Measurements from ENCODE around the gene TBL1X. TPM values are rescaled to one million over a fixed set of nuclear protein-coding genes. Genes with fewer than 3 reads are reported as not detected.
"Not testable (repeated sequence)": the region's sequence is repeated elsewhere in the genome, so short reads cannot be mapped to it uniquely, and the experiment has no call there.

The TBL1X gene
- polyA plus RNA-seq, 3 donors, result 24.2 to 27.8 (median 26.9) TPM

DNA sequence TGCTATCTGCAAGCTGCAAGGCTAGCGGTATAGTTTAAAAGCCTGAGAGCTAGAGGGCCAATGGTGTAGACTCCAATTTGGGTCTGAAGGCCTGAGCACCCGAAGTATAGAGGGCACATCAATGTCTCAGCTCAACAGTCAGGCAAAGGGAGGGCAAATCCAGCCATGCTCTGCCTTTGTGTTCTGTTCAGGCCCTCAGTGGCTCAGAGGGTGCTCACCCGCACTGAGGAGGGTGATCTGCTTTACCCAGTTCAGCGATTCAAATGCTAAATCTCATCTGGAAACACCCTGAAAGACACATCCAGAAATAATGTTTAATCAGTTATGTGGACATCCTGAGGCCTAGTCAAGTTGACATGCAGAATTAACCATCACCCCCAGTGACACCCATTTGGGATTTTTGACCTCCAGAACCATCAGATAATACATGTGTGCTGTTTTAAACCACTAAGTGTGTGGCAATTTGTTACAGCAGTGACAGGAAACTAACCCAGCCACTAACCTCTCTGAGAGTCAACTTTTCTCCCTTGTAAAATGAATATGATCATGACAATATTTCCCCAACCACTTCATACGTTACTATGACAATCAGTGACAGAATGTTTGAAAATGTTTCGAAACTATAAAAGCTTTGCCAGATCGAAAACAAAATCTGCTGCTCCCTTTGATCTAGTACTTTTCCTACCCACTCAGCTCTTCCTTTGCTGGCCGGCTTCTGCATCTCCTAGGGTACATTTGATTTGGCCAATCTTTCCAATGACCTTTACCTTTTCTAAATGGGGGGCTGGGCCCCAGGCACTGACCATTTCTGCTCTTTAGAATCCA lies 8.4 kb upstream of the TBL1X start:
- no peak for DNase-seq

DNA sequence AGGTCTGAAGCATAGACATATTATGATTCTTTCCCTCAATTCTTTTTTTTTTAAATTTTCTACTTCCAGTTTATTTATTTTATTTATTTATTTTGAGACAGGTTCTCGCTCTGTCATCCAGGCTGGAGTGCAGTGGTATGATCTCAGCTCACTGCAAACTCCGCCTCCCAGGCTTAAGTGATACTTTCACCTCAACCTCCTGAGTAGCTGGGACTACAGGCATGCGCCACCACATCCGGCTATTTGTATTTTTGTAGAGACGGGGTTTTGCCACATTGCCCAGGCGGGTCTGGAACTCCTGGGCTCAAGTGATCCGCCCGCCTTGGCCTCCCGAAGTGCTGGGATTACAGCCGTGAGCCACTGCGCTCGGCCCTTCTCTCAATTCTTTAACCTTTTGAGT lies 6.8 kb upstream of the TBL1X start:
- DNase-seq, result not testable (repeated sequence)

DNA sequence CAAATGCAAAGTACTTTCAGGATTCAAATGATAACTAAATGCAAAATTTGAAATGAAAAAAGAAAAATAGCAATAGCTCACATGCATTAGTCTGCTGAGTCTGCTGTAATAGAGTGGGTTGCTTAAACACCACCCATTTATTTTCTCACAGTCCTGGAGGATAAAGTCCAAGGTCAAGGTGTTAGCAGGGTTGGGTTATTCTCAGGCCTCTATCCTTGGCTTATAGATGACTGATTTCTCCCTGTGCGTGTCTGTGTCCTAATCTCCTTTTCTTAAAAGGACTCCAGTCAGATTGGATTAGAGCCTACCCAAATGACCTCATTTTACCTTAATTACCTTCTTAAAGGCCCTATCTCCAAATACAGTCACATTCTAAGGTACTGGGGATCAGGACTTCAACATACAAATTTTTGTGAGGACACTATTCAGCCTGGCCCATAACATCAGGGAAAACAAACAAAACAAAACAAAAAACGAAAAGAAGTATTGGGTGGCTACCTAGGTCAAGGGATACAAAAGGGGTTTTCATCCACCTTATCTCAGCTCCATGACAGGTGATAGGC lies 6.3 kb upstream of the TBL1X start:
- no peak for DNase-seq

DNA sequence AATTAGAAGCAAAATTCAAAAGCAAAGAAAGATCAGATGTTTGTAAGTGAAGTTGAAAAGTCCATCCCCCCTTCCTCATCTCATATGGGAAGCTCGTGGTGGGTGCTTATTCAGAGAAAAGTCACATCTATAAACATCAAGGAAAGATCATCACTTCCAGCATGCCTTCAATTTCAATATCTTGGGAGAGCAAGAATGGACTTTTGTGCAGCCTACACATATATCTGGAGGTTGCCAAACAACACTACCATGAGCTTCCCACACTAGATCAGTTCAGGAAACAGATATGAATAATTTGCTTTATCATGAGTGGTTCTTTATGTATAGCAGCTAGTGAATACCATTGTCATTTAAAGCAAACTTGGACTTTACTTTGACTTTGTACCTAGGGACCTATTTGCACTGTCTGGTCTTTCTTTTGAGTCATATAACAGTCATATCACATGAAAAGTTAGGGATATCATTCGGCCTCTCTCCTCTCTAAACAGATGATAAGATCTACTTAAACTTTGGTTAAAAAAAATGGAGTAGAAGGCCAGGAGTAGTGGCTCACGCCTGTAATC lies 5.6 kb upstream of the TBL1X start:
- no peak for DNase-seq

DNA sequence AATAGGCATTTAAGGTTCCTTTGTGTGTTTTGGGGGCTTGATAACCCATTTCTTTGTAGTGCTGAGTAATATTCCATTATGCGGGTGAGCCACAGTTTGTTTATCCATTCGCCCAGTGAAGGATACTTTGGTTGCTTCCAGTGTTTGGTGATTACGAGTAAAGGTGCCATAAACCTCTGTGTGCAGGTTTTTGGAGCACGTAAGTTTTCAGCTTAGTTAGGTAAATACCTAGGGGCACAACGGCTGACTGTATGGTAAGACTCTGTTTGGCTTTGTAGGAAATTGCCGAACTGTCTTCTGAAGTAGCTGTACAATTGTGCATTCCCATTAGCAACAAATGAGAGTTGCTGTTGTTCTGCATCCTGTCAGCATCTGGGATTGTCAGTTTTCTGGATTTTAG lies 3.8 kb upstream of the TBL1X start:
- no peak for DNase-seq

DNA sequence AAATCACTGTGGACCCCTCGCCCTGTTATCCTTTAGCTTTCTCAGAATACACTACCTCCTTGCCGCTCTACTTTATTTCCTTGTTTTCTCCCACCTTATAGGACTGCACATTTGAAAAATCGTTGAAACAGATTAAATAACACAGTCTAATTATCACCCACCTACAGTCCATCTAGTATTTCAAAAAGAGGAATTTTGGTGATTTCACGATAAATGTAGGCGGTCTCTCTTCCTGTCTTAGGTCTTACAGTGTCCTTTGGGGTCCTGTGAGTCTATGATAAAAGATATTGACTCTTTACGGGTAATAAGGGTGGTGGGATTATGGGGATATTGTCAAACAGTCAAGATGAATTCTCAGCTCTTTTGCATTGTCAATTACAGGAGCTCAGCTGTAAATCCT lies 2.4 kb upstream of the TBL1X start:
- no peak for DNase-seq

DNA sequence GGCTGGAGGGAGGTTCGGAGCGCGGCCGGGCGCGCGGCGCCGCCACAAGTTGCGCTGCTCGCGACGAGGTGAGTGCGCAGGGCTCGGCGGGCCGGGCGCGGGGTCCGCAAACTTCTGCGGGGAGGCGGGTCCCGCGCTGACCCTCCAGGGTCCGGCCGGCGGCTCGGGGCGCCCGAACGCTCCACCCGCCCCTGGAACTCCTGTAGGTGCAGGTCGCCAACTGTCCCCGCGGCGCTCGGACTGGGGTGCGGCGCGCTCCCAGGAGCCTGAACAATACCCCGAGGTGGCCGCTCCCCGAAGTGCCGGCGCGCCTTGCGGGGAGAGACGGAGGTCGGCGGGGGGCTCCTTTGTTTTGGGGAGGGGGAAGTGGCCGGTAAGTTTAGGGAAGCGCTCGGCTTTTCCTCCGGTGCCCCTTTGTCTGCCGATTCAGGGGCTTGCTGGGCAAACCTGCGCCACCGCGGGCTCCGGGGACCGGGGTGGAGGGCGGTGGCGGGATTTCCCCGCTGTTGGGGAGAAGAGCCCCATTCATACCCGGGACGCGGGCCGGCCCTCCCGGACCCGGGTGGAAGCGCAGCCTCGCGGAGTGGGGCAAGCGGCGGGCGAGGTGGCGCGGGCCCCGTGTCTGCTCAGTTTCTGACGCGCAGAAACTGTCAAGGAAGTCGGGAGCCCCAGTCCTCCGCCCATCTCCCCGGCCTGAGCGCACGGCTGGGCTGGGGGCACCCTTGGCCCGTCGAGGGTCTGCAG lies 694 bp downstream of the TBL1X start:
- DNase-seq, result no peak

DNA sequence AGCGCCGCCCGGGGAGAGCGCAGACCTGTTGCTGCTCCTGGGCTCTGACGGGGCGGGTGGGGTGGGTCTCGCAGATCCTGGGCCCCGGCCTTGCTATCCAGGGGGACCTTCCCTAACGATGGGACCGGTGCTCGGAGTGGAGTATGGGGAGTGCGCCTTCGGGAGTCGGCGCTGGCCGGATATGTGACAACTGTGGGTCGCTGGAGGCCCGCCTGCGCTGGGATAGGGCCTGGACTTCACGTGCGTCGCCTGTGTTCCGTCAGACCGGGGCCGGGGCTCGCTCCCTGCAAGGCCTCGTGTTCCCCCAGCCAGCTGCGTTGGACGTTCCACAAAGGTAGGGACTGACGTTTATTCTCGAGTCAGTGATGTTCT lies 1.3 kb downstream of the TBL1X start:
- DNase-seq, result no peak

DNA sequence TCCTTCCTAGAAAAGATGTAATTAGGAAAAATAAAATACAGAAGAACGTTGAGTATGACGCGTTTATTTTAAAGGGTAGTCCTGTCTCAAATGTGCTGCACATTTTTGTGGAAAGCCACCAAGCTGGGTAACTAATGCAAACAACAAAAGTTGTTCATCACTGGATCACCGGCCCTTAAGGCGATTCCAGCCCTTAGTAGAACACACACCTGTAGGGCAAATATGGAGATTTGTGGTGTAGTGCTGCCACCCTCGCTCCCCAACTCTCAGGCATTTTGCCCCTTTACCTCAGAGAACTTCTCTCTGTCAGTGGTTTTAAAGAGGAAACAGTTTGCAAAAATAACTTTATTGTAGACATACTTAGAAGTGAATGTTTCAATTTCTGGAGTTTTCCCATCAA lies 1.9 kb downstream of the TBL1X start:
- no peak for DNase-seq

DNA sequence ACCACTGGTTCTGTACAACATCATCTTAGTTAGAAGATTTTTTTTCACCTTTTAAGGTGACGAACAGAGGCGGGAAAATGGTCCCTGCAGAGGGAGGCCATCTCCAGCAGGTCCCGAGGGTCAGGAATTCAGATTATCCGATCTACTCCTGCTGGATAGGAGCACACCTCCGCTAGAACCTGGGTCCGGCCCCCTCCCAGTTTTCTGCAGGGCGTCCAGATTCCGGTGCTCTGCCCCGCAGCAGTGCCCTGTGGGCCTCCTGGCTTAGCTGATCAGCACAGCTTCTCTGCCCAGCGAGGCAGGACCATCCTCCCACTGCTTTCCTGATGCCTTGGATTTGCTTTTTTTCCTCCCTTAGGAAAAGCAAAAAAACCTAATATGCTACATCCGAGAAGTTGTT lies 2.3 kb downstream of the TBL1X start:
- DNase-seq, result no peak

DNA sequence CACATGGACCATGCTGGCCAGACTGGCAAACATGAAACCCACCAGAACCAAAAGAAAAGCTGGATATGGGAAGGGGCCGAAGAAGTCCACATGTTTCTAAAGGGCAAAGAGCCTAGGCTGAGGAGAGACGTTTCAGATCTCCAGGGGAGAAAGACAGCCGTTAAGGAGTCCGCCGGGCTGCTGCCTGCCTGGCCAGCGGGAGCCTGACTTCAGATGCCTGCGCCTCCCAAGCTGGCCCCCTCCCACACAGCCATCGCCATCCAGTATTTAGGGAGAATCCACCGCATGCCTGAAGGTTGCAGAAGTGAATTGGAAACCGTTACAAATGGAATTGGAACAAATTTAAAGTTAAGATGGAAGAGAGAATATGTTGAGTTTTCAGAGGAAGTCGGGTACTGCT lies 2.9 kb downstream of the TBL1X start:
- DNase-seq, result no peak

DNA sequence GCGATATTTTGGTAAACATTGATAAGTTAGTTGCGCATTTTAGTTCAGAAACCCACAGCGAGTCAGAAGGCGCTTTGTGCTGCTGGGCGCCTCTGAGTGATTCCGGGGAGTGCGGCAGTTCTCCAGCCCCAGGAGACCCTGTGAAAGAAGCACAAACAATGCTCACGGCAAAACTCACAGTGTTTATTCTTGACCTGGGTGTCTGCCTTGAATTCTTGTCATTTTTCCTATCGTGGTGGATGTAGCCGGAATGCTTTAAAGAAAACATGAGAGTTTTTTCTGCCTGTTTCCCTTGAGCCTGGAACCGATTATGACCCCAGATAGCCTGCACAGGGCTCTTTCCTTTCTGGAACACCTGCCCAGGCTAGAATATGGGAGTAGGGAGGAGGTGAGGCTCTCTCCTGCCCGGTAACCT lies 6.7 kb downstream of the TBL1X start:
- no peak for DNase-seq

DNA sequence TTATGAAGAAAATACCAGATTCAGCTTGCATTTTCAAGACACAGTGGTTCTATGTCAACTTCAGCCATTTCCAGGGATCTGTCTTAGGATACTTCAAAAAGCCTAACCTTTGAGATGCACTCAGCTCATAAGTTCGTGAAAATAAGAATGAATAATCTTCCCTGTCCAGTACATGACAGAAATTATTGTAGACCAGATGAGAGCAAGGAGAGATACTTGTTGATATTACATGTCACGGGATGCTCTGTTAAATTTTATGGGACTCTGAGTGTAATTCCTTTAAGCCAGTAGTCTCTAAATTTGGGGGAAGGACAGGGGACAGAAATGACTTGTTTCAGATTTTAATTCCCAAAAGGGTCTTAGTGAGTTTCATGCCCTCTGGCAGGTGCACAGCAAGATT lies 8.8 kb downstream of the TBL1X start:
- DNase-seq, result no peak

DNA sequence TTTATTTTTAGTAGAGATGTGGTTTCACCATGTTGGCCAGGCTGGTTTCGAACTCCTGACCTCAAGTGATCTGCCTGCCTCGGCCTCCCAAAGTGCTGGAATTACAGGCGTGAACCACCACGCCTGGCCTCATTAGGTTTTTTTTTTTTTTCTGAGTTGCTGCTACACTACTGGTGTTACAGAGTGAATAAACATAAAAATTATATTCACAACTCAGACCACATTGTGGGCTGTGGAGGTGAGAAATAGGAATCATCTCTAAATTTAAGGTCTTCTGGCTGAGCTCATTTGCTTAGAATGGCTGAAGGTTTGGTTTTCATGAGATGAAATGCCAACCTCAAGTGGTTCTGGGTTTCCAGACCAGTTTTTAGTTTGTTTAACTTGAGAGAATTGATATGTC lies 10.6 kb downstream of the TBL1X start:
- DNase-seq, result not testable (repeated sequence)

DNA sequence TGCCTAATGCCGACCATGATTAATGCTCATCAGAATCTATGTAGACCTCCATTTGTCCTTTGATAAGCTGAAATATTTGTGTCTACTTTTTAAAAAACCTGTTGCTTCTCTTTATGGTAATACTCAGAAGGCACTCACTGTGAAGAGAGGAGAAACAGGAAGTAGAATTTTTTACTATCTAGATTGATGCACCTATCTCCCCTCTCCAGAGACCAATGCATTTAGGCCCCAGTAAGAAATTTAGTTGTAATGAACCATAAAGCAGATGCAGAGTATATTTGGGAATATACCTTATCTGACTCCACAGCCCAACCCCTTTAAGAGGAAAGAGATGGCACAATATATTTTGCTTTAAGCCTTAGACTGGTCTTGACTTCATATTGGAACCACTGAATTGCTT lies 11.1 kb downstream of the TBL1X start:
- DNase-seq, result no peak

DNA sequence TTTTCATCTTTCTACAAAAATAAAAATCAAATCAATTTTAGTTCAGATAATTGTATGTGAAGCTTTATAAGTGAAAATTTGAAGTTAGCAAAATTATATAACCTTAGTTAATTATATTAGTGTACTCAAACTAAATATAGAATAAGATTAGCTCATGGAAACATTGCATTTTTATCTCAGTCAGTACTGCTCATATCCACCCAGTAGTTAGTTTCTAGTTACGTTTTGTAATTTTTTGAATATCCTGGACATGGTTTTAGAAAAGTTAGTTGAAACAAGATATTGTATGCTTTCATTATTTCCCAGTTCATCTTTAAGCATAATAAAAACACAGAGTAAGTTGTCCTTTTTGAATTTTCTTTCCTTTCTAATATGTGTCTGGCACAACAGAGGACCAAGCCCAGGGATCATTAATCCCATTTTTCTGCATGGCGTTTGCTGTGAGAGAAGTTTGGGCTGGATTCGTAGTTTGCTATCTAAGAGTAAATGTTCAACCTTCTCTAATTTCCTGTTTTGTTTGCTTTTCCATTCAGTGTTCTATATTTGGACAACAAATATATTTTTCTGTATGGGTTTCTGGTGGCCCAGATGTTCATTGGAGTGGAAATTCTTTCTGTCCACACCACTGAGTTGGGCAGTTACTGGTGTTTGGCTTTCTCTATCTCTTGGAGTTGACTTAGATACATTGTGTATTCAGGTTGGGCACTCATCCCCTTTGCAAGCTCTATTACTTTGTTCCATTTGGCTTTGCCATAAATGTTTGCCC lies 12.1 kb downstream of the TBL1X start:
- DNase-seq, result no peak

DNA sequence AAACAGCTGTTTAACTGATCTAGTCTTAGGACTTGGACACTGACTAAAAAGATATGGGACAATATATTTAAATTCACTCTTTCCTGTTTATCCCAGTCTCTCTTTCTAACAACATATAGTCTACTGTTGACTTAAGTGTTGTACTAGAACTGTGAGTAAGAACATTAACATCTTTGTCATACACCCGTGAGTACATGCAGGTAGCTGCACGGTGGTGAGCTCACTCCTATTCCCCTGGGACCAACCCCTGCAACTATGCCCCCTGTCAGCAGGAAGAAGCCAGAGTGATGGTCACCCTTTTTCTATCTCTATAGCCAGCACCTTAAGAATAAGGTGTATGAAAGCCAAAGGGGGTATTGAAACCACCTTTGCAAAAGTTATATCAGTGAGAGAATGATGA lies 17.6 kb downstream of the TBL1X start:
- DNase-seq, result no peak

DNA sequence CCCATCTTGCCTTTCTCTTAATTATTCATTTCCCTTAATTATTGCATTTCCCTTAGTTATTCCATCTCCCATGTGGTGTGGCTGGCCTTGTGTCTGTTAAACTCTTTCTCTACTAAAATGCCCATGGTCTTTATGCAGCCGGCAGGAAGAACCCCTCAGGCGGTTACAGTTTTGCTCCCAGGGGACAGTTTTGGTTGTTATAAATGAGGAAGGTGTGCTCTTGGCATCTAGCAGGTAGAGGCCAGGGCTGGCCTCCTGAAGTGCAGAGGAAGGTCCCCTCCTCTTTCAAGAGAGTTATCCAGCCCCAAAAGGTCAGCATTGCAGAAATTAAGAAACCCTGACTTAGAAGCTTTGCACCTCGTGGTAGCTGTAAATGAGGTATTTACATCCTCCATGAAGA lies 18.0 kb downstream of the TBL1X start:
- DNase-seq, result no peak

DNA sequence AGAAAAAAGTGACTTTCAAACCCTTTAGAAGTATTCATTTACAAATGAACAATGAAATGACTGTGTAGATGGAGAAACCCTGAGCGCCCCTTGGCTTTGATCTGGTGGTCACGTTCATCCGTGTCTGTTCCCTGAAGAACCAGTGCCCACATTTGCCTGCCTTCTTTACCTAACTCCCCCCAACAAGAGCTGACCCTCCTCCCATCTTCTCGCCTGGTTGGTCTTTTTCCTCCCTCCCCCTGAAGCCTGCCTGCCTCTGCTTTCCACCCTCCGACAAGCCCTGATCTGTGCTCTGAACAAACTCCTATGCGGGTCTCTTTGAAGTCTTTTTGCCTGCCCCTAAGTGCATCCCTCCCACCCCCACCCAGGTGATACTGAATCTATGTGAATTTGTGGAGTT lies 18.5 kb downstream of the TBL1X start:
- no peak for DNase-seq

DNA sequence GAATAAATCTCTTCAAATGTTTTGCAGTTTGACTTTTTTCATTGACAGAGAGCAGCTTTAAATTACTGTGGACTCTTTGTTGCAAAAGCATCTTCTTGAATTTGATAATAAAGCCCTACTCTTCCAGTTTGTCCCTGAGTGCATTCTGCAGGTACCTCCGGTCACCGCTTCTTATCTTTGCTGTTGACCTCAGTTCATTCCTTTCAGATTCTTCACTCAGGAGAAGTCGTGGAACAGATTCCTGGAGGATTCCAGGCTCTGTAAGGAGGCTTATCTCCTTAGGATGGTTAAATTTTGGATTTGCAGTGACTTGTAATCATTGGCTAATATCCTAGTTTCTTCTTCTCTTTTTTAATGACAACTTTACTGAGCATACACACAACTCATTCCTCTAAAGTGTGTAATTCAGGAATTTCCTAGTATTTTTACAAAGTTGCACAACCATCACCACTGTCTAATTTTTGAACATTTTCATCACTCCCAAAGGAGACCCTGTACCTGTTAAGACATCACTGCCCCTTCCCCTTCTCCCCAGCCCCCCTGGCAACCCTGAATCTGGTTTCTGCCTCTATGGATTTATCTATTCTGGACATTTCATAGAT lies 22.0 kb downstream of the TBL1X start:
- DNase-seq, result no peak

DNA sequence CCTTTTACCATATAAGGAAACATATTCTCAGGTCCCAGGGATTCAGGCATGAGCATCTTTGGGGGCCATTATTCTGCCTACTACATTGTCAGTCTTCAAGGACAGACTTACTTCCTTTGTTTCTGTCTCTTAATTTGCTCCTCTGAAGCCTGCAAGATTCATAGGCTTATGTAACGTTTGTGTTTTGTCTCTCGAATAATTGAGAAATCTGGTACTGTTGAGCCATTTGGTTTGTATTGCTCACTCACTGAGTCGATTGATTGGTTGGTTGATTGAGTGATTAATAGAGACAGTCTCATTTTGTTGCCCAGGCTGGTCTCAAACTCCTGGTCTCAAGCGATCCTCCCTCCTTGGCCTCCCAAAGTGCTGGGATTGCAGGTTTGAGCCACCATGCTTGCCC lies 23.7 kb downstream of the TBL1X start:
- DNase-seq, result no peak

DNA sequence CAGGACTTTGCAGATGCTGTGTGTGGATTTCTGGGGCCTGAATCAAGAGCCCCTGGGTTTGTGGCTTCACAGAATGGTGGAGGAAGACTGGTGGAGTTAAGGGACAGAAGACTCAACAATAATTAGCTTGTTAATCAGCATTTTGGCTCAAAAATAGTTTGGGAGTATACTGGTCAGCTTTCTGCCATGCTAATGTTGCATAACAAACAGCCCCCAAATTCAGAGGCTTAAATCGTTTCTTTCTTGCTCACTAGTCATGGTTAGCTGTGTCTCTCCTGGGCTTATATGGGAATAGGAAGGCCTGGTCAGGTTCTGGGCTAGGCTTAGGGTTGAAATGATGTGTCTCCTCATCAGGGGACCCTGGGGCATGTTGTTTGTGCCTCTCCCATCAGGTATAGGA lies 24.4 kb downstream of the TBL1X start:
- DNase-seq, result no peak
